Mucosa of descending colon (tissue), 3 donors: ENCODE results near the gene DSTYK. TPM values are rescaled to one million over a fixed set of nuclear protein-coding genes. Genes with fewer than 3 reads are reported as not detected.

ENCODE experiments used
- ATAC-seq: fragments of 200-7000 bp; cut with Tn5 transposase; one replicate; pipeline ENCODE4 v1.9.1; 2020; ENCODE audit warnings: mild to moderate bottlenecking, moderate library complexity
- DNase-seq, 3 donors: peaks; one replicate each; pipeline ENCODE4 v3.0.0-alpha.2; 2020
- H3K36me3 ChIP-seq: fragments of 200-600 bp; one replicate; pipeline ENCODE4 v1.8.0; 2021; ENCODE audit warnings: low read depth, mild to moderate bottlenecking
- H3K4me1 ChIP-seq: fragments of 200-600 bp; one replicate; pipeline ENCODE4 v1.8.0; 2021; ENCODE audit warnings: low read depth, mild to moderate bottlenecking
- H3K4me3 ChIP-seq: fragments of 200-600 bp; one replicate; pipeline ENCODE4 v1.8.0; 2021; ENCODE audit warnings: mild to moderate bottlenecking
- H3K9me3 ChIP-seq: fragments of 200-600 bp; one replicate; pipeline ENCODE4 v1.8.0; 2021; ENCODE audit warnings: mild to moderate bottlenecking
- CTCF ChIP-seq: fragments of 200-600 bp; IDR thresholded peaks from one replicate; pipeline ENCODE4 v1.8.0; 2022; ENCODE audit warnings: antibody characterized with exemption, mild to moderate bottlenecking
- intact Hi-C, 2 donors: fragments of 100-400 bp; cut with DNase I in 1 of 2; cut with micrococcal nuclease in 1 of 2; formaldehyde crosslinking; loops; one replicate each; pipeline versions ENCODE4 v1.11.0 to v1.11.1; 2022; cut with DNase I, micrococcal nuclease
- total RNA-seq, 3 donors: library from RNA; stranded (reverse); fragmentation: NEBNext Ultra II Directional in 2 of 3; extraction: Animal tissue kit (Norgen Biotek cat#: 25700) in 2 of 3; gene quantifications; one replicate each; pipeline versions ENCODE4 v1.2.1 to v1.2.4, GENCODE V29; 2021 to 2023
- donor health status: DM: no; HTN: no; CAD: no; lungs with moderate emphysema.
- donor health status: DM: no; HTN: no; CAD: no.
- donor health status: DM: no; HTN: yes; CAD: no.

Gene DSTYK
- total RNA-seq, 3 donors from 2014 or later: 5.3 to 13.9 (median 5.8) TPM

- intact Hi-C loops: no loop called here
- Histone ChIP-seq H3K4me3 (no peak overlapping the region), H3K4me1 (no peaks in the 10 kb centered on the region), H3K9me3 (no peaks in the 10 kb centered on the region), H3K36me3 (no peaks in the 10 kb centered on the region)
- no peak for DNase-seq
- no peak for TF ChIP-seq CTCF
- no peak for ATAC-seq
These were observed 28.6 kb upstream of the DSTYK start for GRCh38 chr1:205240118-205240517.

- DNase-seq (no peak), ATAC-seq (no peak)
- intact Hi-C loops: no loop called here
- no peaks in the 10 kb centered on the region for H3K36me3 ChIP-seq
- TF ChIP-seq CTCF: no peak
- no peaks in the 10 kb centered on the region for H3K4me1 ChIP-seq
- H3K4me3 ChIP-seq: no peak overlapping the region
- no peaks in the 10 kb centered on the region for H3K9me3 ChIP-seq
These were observed 27.6 kb upstream of the DSTYK start for GRCh38 chr1:205239078-205239477.

- ATAC-seq (no peak), DNase-seq (no peak)
- no peaks in the 10 kb centered on the region for H3K4me1 ChIP-seq
- intact Hi-C loops: no loop called here
- H3K36me3 ChIP-seq: no peaks in the 10 kb centered on the region
- no peak for TF ChIP-seq CTCF
- H3K9me3 ChIP-seq: no peaks in the 10 kb centered on the region
- H3K4me3 ChIP-seq: no peak overlapping the region
These were observed 26.3 kb upstream of the DSTYK start for GRCh38 chr1:205237526-205238484.

GRCh38 chr1:205236951-205237475, 25.5 kb upstream of the DSTYK start:
- Histone ChIP-seq H3K36me3 (no peaks in the 10 kb centered on the region), H3K4me3 (no peak overlapping the region), H3K4me1 (no peaks in the 10 kb centered on the region), H3K9me3 (no peaks in the 10 kb centered on the region)
- intact Hi-C loops: no loop called here
- ATAC-seq (no peak), DNase-seq (no peak)
- TF ChIP-seq CTCF: no peak

- DNase-seq: no peak
- Histone ChIP-seq H3K4me1 (no peaks in the 10 kb centered on the region), H3K4me3 (no peak overlapping the region), H3K9me3 (no peaks in the 10 kb centered on the region), H3K36me3 (no peaks in the 10 kb centered on the region)
- intact Hi-C loops: no loop called here
- TF ChIP-seq CTCF: no peak
- ATAC-seq: no peak
These were observed 25.0 kb upstream of the DSTYK start for GRCh38 chr1:205236526-205236925.
